ENCODE results near the gene GJC2.
A peak's percentile ranks its signal among the peaks of the same experiment; 100 is the strongest.
"Not testable (repeated sequence)": the region's sequence is repeated elsewhere in the genome, so short reads cannot be mapped to it uniquely, and the experiment has no call there.

GJC2 gene
- total RNA-seq, result 0.56 to 3.3 (median 0.87) reads per million in 3 experiments

- DNase-seq, result no peak
These were observed at the start of gene GJC2 for GRCh38 chr1:228149406-228150119. TSS of gene GJC2 (plus strand) at chr1:228149930. CDS start at chr1:228157759, 7,829 bp downstream.

GRCh38 chr1:228100822-228101613 lies 48.7 kb upstream of the GJC2 start:
- no peak for DNase-seq

GRCh38 chr1:228101614-228101993 lies 48.1 kb upstream of the GJC2 start:
- peak; percentile 32 for DNase-seq

GRCh38 chr1:228101994-228102790 lies 47.5 kb upstream of the GJC2 start:
- DNase-seq, result peak; percentile 60

GRCh38 chr1:228102791-228103620 lies 46.7 kb upstream of the GJC2 start, which contains the start of gene C1orf35:
TSS of gene C1orf35 (minus strand) at chr1:228103325. CDS start at chr1:228103227, 98 bp downstream.
- DNase-seq, result peak; percentile 93

GRCh38 chr1:228104526-228105269 lies 45.0 kb upstream of the GJC2 start:
- DNase-seq, result no peak

GRCh38 chr1:228105270-228105995 lies 44.3 kb upstream of the GJC2 start:
- no peak for DNase-seq

GRCh38 chr1:228105996-228106799 lies 43.5 kb upstream of the GJC2 start:
- DNase-seq, result no peak

GRCh38 chr1:228106800-228107054 lies 43.0 kb upstream of the GJC2 start:
- DNase-seq, result no peak

GRCh38 chr1:228107636-228108035 lies 42.1 kb upstream of the GJC2 start:
- DNase-seq, result no peak

GRCh38 chr1:228108055-228108690 lies 41.6 kb upstream of the GJC2 start:
- DNase-seq, result no peak

GRCh38 chr1:228108742-228109072 lies 41.0 kb upstream of the GJC2 start:
- no peak for DNase-seq

GRCh38 chr1:228109073-228109961 lies 40.4 kb upstream of the GJC2 start, which contains the start of gene MRPL55:
TSS of gene MRPL55 (minus strand) at chr1:228109299. CDS start at chr1:228108260, 1,039 bp downstream.
- peak; percentile 98 for DNase-seq

GRCh38 chr1:228109962-228110488 lies 39.7 kb upstream of the GJC2 start:
- no peak for DNase-seq

- no peak for DNase-seq
These were observed 39.2 kb upstream of the GJC2 start for GRCh38 chr1:228110556-228110955.

- not testable (repeated sequence) for DNase-seq
These were observed 38.4 kb upstream of the GJC2 start for GRCh38 chr1:228111315-228111714.

- DNase-seq, result no peak
These were observed 37.6 kb upstream of the GJC2 start for GRCh38 chr1:228112167-228112566.

GRCh38 chr1:228112617-228113016 lies 37.1 kb upstream of the GJC2 start:
- no peak for DNase-seq
